NCI-H510A (cell line): ENCODE data around the gene PCARE.
"Not testable (repeated sequence)": the region's sequence is repeated elsewhere in the genome, so short reads cannot be mapped to it uniquely, and the experiment has no call there.

Experiments used
- DNase-seq: peaks from one replicate; lab custom pipeline; 2025; lab: John Stamatoyannopoulos, UW

Gene PCARE

DNA sequence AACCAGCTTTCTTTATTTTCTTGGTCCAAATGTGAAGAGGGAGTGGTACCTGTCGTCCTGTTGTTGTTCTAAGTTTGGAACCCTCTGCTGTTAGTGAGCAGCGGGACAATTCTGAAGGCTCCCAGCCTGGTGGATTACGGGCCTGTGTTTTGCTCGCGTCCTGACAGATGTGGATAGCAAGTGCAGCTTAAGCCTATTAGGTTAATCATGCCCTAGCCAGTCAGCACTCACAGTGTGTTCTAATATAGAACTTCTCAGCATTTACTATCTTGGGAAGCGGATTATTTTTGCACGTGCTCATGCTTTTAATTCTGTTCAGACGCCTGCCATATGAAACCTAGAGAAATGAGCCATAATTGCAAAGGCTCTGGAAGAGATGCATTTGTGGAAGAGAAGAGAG lies at the start of gene PCARE:
TSS of gene PCARE (minus strand) at position 113 of the 400 bp plus-strand sequence. CDS start 262 bp downstream, outside the sequence.
- DNase-seq, result no peak

- no peak for DNase-seq
Measured at GRCh38 chr2:29123617-29124349, 49.5 kb upstream of the PCARE start.

DNA sequence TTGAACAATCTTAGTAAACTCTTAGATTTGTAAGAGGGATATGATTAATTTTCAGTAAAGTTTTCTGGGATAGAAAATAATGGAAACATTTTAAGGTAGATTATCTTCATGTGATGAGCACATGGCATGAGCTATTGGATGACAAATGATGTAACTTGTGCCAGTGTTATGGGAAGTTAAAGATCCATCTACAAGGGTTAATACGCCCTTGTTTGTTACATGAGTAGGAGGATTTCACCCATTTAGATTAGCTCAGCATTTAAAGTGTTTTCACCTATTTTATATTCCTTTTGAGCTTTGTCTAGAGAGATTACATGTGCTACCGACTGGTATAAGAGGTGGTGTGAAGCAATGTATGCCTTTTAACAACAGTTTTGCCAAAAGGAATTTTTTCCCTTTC lies 46.5 kb upstream of the PCARE start:
- no peak for DNase-seq

GRCh38 chr2:29119211-29119610 lies 44.9 kb upstream of the PCARE start:
- no peak for DNase-seq

DNA sequence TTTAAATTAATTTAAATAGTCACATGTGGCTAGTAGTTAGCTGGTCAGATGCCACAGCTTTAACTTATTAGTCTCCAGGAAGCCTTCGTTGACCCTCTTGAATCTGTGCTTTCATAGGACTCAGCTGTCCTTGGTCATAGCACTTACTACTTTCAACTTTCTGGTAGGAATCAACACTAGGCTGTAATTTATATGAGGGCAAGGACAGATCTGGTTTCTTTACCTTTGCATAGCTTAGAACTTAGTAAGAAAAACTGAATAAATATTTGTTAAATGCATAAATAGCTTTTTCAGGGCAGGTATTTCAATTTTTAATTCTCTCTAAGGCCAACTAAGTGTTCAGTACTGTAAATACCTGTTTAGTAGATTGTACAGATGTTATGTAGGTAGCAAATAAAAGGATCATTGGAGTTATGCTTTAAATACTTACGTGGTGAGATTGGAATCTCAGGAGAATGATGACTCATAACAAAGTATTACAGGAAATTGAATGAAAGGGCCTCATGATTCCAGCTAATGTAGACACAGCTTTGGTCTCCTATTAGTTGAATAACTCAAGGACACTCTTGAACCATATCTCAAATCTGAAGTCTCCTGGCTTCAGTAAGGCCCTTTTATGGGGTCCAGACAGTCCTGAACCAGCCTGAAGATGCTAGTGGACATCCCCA lies 43.4 kb upstream of the PCARE start:
- no peak for DNase-seq

DNA sequence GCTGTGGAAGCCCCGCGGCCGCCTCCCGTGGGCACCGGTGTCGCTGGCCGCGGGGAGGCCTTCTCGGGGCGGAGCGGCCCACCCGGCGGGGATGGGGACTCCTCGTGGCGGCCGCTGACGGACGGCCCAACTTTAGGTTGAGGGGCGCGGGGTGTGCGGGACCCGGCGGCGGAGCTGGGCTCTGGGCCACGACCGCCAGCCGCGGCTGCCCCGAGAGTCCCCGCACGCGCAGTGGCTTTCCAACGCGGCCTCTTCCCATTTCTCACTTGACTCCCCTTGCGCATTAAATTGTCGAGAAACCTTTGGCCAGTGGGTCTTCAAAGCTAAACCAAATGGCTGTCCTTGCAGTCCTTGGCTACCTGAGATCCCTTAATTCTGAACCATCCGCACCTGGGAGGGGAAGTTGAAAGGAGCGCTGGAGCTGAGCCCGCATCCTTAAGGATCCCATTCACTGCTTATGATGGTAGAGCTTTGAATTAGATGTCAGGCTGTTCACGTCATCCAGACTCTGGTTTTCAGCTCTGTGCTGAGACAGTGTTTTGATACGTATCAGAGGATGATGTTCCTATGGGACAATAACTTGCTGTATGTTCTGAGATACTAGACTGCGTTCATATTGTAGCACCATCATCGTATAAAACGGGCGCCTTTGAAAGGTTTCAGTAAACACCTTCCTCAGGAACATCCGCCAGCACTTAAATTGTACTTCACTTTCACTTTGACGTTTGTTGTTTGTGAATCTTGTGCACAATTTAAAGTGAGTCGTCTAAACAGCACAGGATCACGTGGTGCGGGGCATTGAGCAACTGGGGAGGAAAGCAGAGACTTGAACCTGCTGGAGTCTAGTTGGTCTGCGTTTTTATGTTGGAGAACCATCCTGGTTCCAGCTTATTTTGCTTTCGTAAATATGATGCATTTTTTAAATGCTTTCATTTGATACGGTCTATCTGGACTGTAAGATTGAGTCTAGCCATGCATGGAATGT lies 41.8 kb upstream of the PCARE start:
- DNase-seq, result no peak

DNA sequence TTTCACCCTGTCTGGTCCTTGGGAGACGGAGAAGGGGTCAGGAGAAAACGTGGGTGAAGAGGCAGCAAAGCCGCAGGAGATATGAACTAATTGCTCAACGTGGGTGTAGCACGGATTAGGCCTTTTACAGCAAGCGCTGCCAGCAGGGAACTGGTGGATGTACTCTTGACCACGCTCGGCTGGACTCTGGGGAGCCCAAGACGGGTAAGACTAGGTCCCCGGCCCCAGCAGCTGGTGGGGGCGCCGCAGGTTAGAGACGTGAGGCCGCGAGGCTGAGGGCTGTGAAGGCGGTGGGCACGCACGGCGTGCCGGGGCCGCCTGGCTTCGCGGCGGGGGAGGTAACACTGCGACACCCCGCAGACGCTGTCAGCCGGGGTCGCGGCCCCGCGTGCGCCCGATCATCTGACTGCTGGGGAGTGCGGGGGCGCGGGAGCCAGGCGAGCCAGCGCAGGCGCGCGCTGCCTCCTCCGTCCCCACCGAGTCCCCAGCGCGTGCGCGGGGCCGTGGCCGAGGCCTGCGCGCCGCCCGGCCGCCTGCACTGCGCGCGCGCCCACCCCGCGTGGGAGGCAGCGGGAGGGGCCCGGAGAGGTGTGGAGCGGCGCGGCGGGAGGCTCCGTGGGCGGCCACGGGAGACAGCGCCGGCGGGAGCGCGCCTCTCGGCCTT lies 40.8 kb upstream of the PCARE start, which contains the start of gene CLIP4:
TSS of gene CLIP4 (plus strand) at position 470 of the 664 bp plus-strand sequence. CDS start 5,974 bp downstream, outside the sequence.
- no peak for DNase-seq

DNA sequence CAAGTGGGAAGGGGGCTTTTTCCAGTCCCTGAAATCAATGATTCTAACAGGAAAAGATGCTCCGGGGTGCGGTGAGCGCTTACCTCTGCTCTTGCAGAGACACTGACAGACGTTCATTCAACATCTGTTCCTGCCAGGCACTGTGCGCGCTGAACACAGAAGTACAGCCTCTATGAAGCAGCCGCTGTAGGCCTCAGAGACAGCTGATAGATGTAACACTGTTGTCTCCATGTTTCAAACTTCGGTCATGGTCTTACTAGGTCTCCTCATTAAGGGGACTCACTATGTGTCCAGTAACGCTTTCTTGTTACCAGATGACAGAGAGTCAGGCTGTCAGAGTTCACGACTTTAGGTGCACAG lies 40.2 kb upstream of the PCARE start:
- DNase-seq, result no peak

- DNase-seq, result peak; percentile 73
Measured at GRCh38 chr2:29113891-29114321, 39.6 kb upstream of the PCARE start.

- no peak for DNase-seq
Measured at GRCh38 chr2:29113027-29113686, 38.8 kb upstream of the PCARE start.

- no peak for DNase-seq
Measured at GRCh38 chr2:29112379-29112778, 38.1 kb upstream of the PCARE start.

GRCh38 chr2:29110916-29111535 lies 36.7 kb upstream of the PCARE start:
- DNase-seq, result no peak

DNA sequence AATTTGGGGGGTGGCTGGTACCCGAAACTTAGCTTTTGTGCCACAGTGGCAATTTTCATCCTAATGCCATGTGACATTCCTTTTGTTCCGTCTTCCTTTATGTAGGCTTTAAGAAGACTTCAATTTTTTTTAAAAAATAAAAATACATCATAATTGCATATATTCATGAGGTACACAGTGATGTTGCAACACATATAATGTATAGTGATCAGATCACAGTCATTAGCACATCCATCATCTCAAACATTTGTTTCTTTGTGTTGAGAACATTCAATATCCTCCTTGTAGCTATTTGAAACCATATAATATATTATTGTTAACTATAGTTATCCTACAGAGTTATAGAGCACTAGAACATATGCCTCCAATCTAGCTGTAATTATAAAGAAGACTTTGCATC lies 34.9 kb upstream of the PCARE start:
- DNase-seq, result no peak

GRCh38 chr2:29108225-29108624 lies 33.9 kb upstream of the PCARE start:
- no peak for DNase-seq

GRCh38 chr2:29107547-29107946 lies 33.2 kb upstream of the PCARE start:
- not testable (repeated sequence) for DNase-seq

DNA sequence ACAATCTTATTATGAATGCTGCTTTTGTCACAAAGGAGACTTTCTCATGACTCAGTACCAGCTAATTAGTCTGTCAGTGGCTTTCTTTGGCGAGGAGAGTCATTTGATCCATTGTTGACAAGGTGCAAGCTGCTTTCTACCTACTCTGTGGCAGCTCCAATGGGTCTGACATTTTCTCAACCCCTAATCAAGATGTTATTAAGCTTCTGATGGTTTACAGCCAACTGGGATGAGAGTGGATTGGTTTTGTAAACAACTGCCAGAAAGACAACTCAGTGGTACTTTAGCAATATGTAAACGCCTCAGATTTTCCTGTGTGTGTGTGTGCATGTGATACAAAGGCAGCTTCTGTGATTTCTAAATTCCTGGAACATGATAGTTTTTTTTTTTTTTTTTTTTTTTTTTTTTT lies 32.7 kb upstream of the PCARE start:
- DNase-seq, result no peak

DNA sequence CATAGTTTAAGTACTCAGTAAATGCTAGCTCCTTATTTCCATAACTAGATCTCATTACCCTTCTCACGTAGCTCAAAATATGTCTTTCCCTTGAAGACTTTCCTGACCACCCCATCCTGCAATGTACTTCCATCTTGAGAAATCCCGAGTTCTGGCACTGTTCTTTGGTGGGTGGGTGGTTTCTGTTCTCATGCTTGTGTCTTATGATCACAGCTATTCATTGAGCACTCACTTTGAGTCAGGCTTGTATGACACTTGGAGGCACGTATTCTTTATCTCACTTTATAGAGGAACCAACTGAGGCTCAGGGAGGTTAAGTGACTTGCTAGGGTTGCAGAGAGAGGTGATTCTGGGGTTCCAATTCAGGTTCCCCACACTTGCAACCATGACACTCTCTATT lies 31.9 kb upstream of the PCARE start:
- DNase-seq, result no peak

DNA sequence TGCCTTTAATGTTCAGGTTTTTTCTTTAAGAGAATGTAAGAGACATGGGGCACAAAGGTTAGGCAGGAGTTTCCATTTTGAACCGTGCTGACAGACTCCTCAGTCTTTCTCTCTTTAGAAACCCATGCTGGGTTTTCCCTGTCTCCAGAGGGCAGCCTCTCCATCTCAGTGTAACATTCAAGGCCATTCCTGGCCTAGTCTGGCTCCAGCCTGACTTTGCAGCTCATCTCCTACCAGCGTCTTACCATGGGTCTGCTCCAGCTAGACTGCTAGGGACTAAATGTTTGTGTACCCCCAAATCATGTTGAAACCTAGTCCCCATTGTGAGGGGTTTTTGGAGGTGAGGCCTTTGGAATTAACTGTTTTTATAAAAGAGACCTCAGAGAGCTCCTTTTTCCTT lies 31.1 kb upstream of the PCARE start:
- DNase-seq, result no peak

DNA sequence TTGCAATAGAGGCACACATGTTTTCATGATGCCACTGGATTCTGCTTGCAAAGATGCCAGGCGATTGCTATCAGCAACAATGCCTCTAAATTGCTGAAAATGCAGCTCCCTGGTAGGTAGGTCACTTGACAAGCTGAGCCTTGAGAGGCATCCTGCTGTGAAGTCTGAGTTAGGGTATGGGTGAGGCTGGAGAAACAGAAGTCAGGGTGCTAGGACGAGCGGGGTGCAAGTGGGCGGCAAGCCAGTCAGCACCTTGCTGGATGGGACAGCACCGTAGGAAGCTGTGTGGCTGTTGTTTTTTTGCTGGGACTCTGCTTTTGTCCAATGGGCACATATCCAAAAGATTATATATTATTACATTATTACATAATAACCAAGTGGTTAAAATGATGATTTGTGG lies 30.4 kb upstream of the PCARE start:
- DNase-seq, result no peak

DNA sequence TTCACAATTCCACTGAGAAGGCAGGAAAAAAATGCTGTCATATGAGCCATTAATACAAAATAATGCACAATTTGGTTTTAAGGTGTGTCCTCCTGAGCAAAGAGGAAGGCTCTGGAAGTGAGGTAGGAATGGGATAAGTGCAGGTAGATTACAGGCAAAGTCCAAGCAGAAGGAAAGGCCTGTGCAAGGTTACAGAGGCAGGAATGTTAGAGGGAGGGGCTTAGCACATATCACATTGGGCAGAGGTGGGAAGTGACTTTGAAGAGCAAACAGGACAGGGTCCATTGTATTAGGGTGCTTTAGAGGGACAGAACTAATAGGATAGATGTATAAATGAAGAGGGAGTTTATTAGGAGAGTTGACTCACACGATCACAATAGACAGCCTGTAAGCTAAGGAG lies 26.2 kb upstream of the PCARE start:
- no peak for DNase-seq

DNA sequence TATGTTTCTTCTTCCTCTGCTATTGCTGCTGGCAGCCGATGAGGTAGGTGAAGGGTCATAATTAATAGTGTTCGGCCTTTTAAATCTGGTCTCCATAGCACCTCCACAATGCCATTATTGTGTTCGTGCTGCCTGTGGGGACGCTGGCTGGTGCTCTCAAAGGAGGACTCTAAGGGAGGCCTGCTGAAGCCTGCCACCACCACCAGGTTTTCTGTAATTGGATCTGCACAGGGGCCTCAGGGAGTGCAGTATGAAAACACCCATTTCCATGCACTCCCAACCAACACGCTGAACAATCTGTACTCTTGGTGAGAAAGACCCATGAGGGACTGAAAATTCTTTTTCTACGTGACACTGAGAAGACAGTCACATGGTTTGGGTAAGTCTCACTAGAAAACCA lies 23.2 kb upstream of the PCARE start:
- DNase-seq, result no peak
